ENCODE data around the gene GRB14.

GRCh38 chr2:164657129-164657528 lies 35.8 kb upstream of the GRB14 start:
- no peak for TF ChIP-seq CTCF (IDR thresholded peaks at IDR 0.05)
- TF ChIP-seq EZH2 (IDR thresholded peaks at IDR 0.05) = no peak
